NAMALWA (cell line): ENCODE data around the gene CDK18.

Source experiments
- DNase-seq: peaks from one replicate; pipeline ENCODE4 v3.0.0-alpha.2; 2015; ENCODE audit warnings: low spot score

Gene CDK18

GRCh38 chr1:205505076-205505729 lies 734 bp downstream of the CDK18 start:
- DNase-seq, result peak; percentile 25

- no peak for DNase-seq
Observed at GRCh38 chr1:205505791-205506190, 1.3 kb downstream of the CDK18 start.

- no peak for DNase-seq
Observed at GRCh38 chr1:205506409-205507200, 2.1 kb downstream of the CDK18 start.

GRCh38 chr1:205508227-205508714 lies 3.8 kb downstream of the CDK18 start:
- DNase-seq, result no peak

GRCh38 chr1:205510308-205510950 lies 6.0 kb downstream of the CDK18 start:
- DNase-seq, result no peak

GRCh38 chr1:205510951-205511330 lies 6.5 kb downstream of the CDK18 start:
- DNase-seq, result no peak

- no peak for DNase-seq
Observed at GRCh38 chr1:205512059-205513045, 7.9 kb downstream of the CDK18 start.

GRCh38 chr1:205513774-205514173 lies 9.3 kb downstream of the CDK18 start:
- DNase-seq, result no peak

GRCh38 chr1:205514211-205515142 lies 10.0 kb downstream of the CDK18 start:
- no peak for DNase-seq

GRCh38 chr1:205515781-205516253 lies 11.3 kb downstream of the CDK18 start:
- no peak for DNase-seq

- no peak for DNase-seq
Observed at GRCh38 chr1:205516362-205516761, 11.9 kb downstream of the CDK18 start.

GRCh38 chr1:205517288-205517687 lies 12.8 kb downstream of the CDK18 start:
- no peak for DNase-seq

GRCh38 chr1:205517763-205518162 lies 13.3 kb downstream of the CDK18 start:
- DNase-seq, result no peak

GRCh38 chr1:205518661-205519540 lies 14.4 kb downstream of the CDK18 start:
- no peak for DNase-seq

GRCh38 chr1:205519541-205520131 lies 15.2 kb downstream of the CDK18 start:
- DNase-seq, result no peak

GRCh38 chr1:205520709-205521108 lies 16.2 kb downstream of the CDK18 start:
- DNase-seq, result no peak

GRCh38 chr1:205521686-205522085 lies 17.2 kb downstream of the CDK18 start:
- no peak for DNase-seq

- DNase-seq, result no peak
Observed at GRCh38 chr1:205522692-205523091, 18.2 kb downstream of the CDK18 start.

GRCh38 chr1:205523261-205523890 lies 18.9 kb downstream of the CDK18 start:
- DNase-seq, result no peak
